Neuronal stem cell (in vitro differentiated cells): ENCODE results near the gene PGLYRP1.

Source experiments
- DNase-seq: peaks from one replicate; pipeline ENCODE4 v3.0.0-alpha.2; 2013; ENCODE audit warnings: low spot score
- H2AFZ ChIP-seq: one replicate; pipeline ENCODE4 v1.6.1; 2013; ENCODE audit warnings: mild to moderate bottlenecking, low read length, inconsistent platforms
- H2AK5ac ChIP-seq: 2 replicates; pipeline ENCODE4 v1.6.1; 2013; ENCODE audit warnings: low read depth, mild to moderate bottlenecking, inconsistent platforms, low read length, moderate library complexity, mixed read lengths
- H2BK120ac ChIP-seq: 2 replicates; pipeline ENCODE4 v1.6.1; 2013; ENCODE audit warnings: low read depth, mild to moderate bottlenecking, inconsistent platforms, low read length, moderate library complexity, mixed read lengths
- H2BK12ac ChIP-seq: one replicate; pipeline ENCODE4 v1.6.1; 2013; ENCODE audit warnings: low read length, inconsistent platforms
- H2BK15ac ChIP-seq: 2 replicates; pipeline ENCODE4 v1.6.1; 2013; ENCODE audit warnings: mild to moderate bottlenecking, low read length, inconsistent platforms, mixed read lengths
- H2BK5ac ChIP-seq: one replicate; pipeline ENCODE4 v1.6.1; 2013; ENCODE audit warnings: inconsistent platforms, mild to moderate bottlenecking, low read length, moderate library complexity
- H3K14ac ChIP-seq: one replicate; pipeline ENCODE4 v1.6.1; 2013; ENCODE audit warnings: low read length, inconsistent platforms
- H3K18ac ChIP-seq: 2 replicates; pipeline ENCODE4 v1.6.1; 2013; ENCODE audit warnings: low read length, inconsistent platforms
- H3K23ac ChIP-seq: 2 replicates; pipeline ENCODE4 v1.6.1; 2013; ENCODE audit warnings: low read depth, mild to moderate bottlenecking, mixed read lengths, low read length, inconsistent platforms; ENCODE audit not compliant: poor library complexity
- H3K27ac ChIP-seq: replicated peaks from 3 replicates; pipeline ENCODE4 v1.5.1; 2013; ENCODE audit warnings: low read length, inconsistent platforms
- H3K27me3 ChIP-seq, 3 experiments: 2 replicates each; pipeline ENCODE4 v1.6.1; 2013; ENCODE audit warnings: low read length in 3 of 3, mild to moderate bottlenecking in 2 of 3, inconsistent platforms in 1 of 3, low read depth in 1 of 3, mixed read lengths in 1 of 3, moderate library complexity in 1 of 3; ENCODE audit not compliant: control insufficient read depth in 3 of 3, insufficient read depth in 3 of 3
- H3K36me3 ChIP-seq, 2 donors: replicated peaks in 1 of 2; 2 replicates each; pipeline ENCODE4 v1.6.1; 2013; ENCODE audit warnings: low read length in 2 of 2; ENCODE audit not compliant: control insufficient read depth in 2 of 2, insufficient read depth in 2 of 2
- H3K4ac ChIP-seq: 2 replicates; pipeline ENCODE4 v1.6.1; 2013; ENCODE audit warnings: inconsistent platforms, mild to moderate bottlenecking, low read length, moderate library complexity
- H3K4me1 ChIP-seq, 2 donors: 1 replicate in 1 of 2; 2 replicates in 1 of 2; pipeline ENCODE4 v1.6.1; 2013; ENCODE audit warnings: low read length in 2 of 2, low read depth in 1 of 2; ENCODE audit not compliant: control insufficient read depth in 2 of 2, insufficient read depth in 1 of 2
- H3K4me2 ChIP-seq: one replicate; pipeline ENCODE4 v1.6.1; 2013; ENCODE audit warnings: mild to moderate bottlenecking, low read length, inconsistent platforms; ENCODE audit not compliant: insufficient read depth, poor library complexity, severe bottlenecking
- H3K4me3 ChIP-seq, 2 donors: 2 replicates each; pipeline ENCODE4 v1.5.1; 2013; ENCODE audit warnings: low read length in 2 of 2, mild to moderate bottlenecking in 2 of 2, inconsistent platforms in 1 of 2, moderate library complexity in 1 of 2
- H3K79me1 ChIP-seq: one replicate; pipeline ENCODE4 v1.6.1; 2013; ENCODE audit warnings: low read depth, mild to moderate bottlenecking, inconsistent platforms, low read length, moderate library complexity
- H3K9ac ChIP-seq: one replicate; pipeline ENCODE4 v1.6.1; 2013; ENCODE audit warnings: mild to moderate bottlenecking, low read depth, low read length, inconsistent platforms; ENCODE audit not compliant: poor library complexity
- H3K9me3 ChIP-seq, 2 donors: replicated peaks in 1 of 2; 2 replicates each; pipeline versions ENCODE3 to v1.6.1; 2013; ENCODE audit warnings: low read length in 2 of 2, mild to moderate bottlenecking in 2 of 2, inconsistent platforms in 1 of 2, low read depth in 1 of 2, mixed read lengths in 1 of 2, moderate library complexity in 1 of 2; ENCODE audit not compliant: control insufficient read depth in 2 of 2, insufficient read depth in 1 of 2
- H4K8ac ChIP-seq: one replicate; pipeline ENCODE4 v1.6.1; 2013; ENCODE audit warnings: low read depth, mild to moderate bottlenecking, inconsistent platforms, low read length, moderate library complexity
- H4K91ac ChIP-seq: one replicate; pipeline ENCODE4 v1.6.1; 2013; ENCODE audit warnings: low read length, low read depth, mild to moderate bottlenecking, inconsistent platforms; ENCODE audit not compliant: poor library complexity
- WGBS, 2 donors: extraction: QIAGEN DNeasy Blood & Tissue Kit; methylation state at CpG; one replicate each; pipeline ENCODE4 v1.1.7; 2013; ENCODE audit warnings: missing lambda C conversion rate in 2 of 2, mixed read lengths in 1 of 2; ENCODE audit not compliant: insufficient read length in 2 of 2, insufficient replicate concordance in 1 of 2; ENCODE audit errors: extremely low coverage in 2 of 2; 5-methylcytosine and 5-hydroxymethylcytosine counted together

PGLYRP1 gene

DNA sequence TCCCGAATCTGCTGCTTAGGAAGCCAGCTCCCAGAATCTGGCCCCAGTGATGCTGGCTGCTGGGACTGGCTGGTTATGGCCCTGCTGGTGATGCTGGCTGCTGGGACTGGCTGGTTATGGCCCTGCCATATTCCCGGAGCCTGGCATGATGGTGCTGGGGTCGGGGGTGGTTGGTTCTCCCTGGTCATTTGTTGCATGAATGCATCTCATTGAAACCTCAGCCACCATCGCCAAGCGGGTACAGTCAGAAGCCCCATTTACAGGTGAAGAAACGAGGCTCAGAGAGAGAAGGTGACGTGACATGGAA, 2.1 kb downstream of the PGLYRP1 start:
- Histone ChIP-seq H2BK12ac (no peak overlapping the region), H3K9me3 (peaks cover 0 to 5% of the 10 kb centered on the region in 2 donors), H4K8ac (peak overlapping the region; percentile 74), H3K4ac (no peak overlapping the region), H2BK15ac (no peak overlapping the region), H3K4me2 (no peak overlapping the region), H3K14ac (no peak overlapping the region), H2BK5ac (no peak overlapping the region), H3K36me3 (peaks cover 8 to 12% of the 10 kb centered on the region in 2 donors), H2AFZ (no peak overlapping the region), H4K91ac (no peak overlapping the region), H3K4me1 (peaks cover 4 to 12% of the 10 kb centered on the region in 2 donors), H3K79me1 (peaks cover 2% of the 10 kb centered on the region), H3K27ac (no peak overlapping the region), H3K4me3 (no peak overlapping the region), H3K23ac (no peak overlapping the region), H3K9ac (peak overlapping the region; percentile 54), H3K18ac (no peak overlapping the region), H3K27me3 (peaks cover 0 to 8% (median 7%) of the 10 kb centered on the region in 3 experiments), H2AK5ac (no peak overlapping the region), H2BK120ac (no peak overlapping the region)
- DNase-seq, result no peak
- whole genome bisulfite sequencing, 2 donors, result no CpG with 5 or more reads among the region's 7 CpGs

DNA sequence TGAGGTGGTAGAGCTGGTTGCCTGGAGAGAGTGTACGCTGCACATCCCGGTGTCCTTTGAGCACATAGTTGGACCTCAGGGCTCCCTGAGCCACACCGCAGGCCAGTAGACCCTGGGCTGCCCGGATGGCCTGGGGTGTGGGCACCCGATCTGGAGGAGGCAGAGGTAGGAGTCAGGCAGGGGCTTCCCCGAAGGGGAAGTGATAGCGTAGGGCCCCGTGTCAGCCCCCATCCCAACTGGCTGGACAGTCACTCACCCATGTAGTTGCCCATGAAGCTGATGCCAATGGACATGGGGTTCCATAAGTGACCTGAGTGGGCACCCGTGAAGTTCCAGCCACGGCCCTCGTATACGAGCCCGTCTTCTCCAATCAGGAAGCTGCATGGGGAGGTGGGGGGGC, 3.6 kb downstream of the PGLYRP1 start:
- Histone ChIP-seq H3K36me3 (peaks cover 8 to 12% of the 10 kb centered on the region in 2 donors), H3K4me1 (peaks cover 4 to 20% of the 10 kb centered on the region in 2 donors), H2BK15ac (no peak overlapping the region), H3K4ac (no peak overlapping the region), H2AFZ (no peak overlapping the region), H3K9ac (no peak overlapping the region), H4K8ac (peak overlapping the region; percentile 10), H3K4me3 (no peak overlapping the region), H2BK5ac (no peak overlapping the region), H2BK12ac (no peak overlapping the region), H3K9me3 (no peaks in the 10 kb centered on the region), H3K27ac (no peak overlapping the region), H3K14ac (no peak overlapping the region), H3K79me1 (peaks cover 2% of the 10 kb centered on the region), H3K27me3 (peaks cover 0 to 22% (median 11%) of the 10 kb centered on the region in 3 experiments), H2BK120ac (no peak overlapping the region), H4K91ac (no peak overlapping the region), H3K23ac (no peak overlapping the region), H2AK5ac (no peak overlapping the region), H3K18ac (no peak overlapping the region), H3K4me2 (no peak overlapping the region)
- WGBS, 2 donors, result no CpG with 5 or more reads among the region's 13 CpGs
- no peak for DNase-seq

DNA sequence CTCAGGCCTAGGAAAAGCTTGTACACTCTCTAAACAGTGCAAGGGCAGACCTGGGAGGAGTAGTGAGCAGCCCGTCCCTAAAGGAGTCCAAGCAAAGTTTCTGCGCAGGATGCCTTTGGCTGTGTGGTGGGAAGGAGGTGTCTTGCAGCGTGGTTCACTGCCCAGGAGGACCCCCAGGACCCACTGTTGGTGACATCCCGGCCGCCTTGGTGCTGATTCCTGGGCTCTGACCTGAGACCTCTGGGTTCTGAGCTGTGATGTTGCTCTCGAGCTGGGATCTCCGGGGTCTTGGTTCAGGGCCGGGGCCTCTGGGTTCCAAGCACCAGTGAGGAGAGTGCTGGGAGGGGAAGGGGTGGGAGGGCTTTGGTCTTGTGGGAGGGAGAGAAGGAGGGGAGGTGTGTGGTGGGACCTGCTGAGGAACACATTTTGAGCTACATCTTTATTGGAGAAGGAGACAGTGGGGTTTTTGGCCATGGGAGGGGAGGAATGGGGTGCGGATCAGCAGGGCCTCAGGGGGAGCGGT, 4.1 kb downstream of the PGLYRP1 start:
- no peak for DNase-seq
- Histone ChIP-seq H3K4me3 (no peak overlapping the region), H3K4me2 (no peak overlapping the region), H3K27me3 (peaks cover 0 to 23% (median 11%) of the 10 kb centered on the region in 3 experiments), H2BK15ac (no peak overlapping the region), H3K18ac (peak overlapping the region; percentile 27), H3K9ac (no peak overlapping the region), H2BK12ac (no peak overlapping the region), H2AFZ (no peak overlapping the region), H4K91ac (no peak overlapping the region), H3K27ac (no peak overlapping the region), H3K79me1 (peaks cover 2% of the 10 kb centered on the region), H3K14ac (no peak overlapping the region), H3K23ac (no peak overlapping the region), H2BK120ac (no peak overlapping the region), H3K4ac (no peak overlapping the region), H2BK5ac (no peak overlapping the region), H2AK5ac (no peak overlapping the region), H4K8ac (no peak overlapping the region), H3K9me3 (no peaks in the 10 kb centered on the region), H3K4me1 (peaks cover 4 to 20% of the 10 kb centered on the region in 2 donors), H3K36me3 (peaks cover 8 to 12% of the 10 kb centered on the region in 2 donors)
- no CpG with 5 or more reads among the region's 10 CpGs for WGBS, 2 donors

DNA sequence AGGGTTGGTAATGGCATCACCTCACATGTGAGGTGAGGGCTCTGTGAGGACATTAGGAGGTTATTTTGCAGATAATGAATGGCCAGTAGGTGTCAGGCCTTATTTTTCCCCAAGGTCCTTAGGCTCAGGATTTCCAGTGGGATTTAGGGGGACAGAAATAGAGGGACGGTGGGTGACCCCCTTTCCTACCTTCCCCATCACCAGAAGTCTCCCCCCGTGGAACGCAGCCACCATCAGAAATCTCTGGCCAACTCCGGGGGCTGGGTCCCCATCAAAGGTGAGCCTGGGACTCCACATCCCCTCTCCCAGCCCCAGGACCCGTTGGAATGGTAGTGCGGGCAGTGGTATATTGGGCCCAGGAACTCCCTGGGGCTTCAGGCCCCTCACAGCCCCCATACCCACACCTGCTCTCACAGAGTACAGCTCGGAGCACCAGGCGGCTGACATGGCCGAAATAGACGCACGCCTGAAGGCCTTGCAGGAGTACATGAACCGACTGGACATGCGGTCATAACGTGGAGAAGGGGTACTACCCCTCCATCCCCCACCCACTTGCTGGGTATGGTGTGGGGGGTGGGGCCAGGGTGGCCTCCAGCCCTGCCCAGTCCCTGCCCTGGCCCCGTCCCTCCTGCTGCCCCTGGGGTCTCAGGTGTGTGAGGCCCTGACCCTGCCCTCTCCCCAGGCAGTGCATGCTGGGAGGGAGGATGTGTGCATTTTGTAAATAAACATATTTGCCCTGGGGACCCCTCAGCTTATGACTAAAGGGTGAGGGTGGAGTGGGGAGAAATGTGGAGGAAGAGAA, 4.8 kb downstream of the PGLYRP1 start:
- Histone ChIP-seq H2BK15ac (no peak overlapping the region), H2BK12ac (peak overlapping the region; percentile 50), H2AK5ac (peak overlapping the region; percentile 9), H3K4me2 (no peak overlapping the region), H3K9ac (no peak overlapping the region), H3K23ac (no peak overlapping the region), H4K91ac (no peak overlapping the region), H3K4ac (no peak overlapping the region), H3K14ac (no peak overlapping the region), H3K4me1 (peaks cover 4 to 20% of the 10 kb centered on the region in 2 donors), H3K36me3 (peaks cover 5 to 12% of the 10 kb centered on the region in 2 donors), H2BK5ac (no peak overlapping the region), H2BK120ac (no peak overlapping the region), H4K8ac (no peak overlapping the region), H2AFZ (no peak overlapping the region), H3K79me1 (peaks cover 2% of the 10 kb centered on the region), H3K27me3 (peaks cover 0 to 23% (median 11%) of the 10 kb centered on the region in 3 experiments), H3K9me3 (no peaks in the 10 kb centered on the region), H3K27ac (no peak overlapping the region), H3K4me3 (no peak overlapping the region), H3K18ac (no peak overlapping the region)
- no peak for DNase-seq
- WGBS, 2 donors, result no CpG with 5 or more reads among the region's 15 CpGs
